GM19099 (cell line): ENCODE results near the gene SORCS2.

Experiments
- POLR2A ChIP-seq: IDR thresholded peaks from 3 replicates; pipeline ENCODE4 v1.6.1; 2011; ENCODE audit warnings: low read depth; ENCODE audit not compliant: insufficient read length; ENCODE audit errors: extremely low read depth

Gene SORCS2

DNA sequence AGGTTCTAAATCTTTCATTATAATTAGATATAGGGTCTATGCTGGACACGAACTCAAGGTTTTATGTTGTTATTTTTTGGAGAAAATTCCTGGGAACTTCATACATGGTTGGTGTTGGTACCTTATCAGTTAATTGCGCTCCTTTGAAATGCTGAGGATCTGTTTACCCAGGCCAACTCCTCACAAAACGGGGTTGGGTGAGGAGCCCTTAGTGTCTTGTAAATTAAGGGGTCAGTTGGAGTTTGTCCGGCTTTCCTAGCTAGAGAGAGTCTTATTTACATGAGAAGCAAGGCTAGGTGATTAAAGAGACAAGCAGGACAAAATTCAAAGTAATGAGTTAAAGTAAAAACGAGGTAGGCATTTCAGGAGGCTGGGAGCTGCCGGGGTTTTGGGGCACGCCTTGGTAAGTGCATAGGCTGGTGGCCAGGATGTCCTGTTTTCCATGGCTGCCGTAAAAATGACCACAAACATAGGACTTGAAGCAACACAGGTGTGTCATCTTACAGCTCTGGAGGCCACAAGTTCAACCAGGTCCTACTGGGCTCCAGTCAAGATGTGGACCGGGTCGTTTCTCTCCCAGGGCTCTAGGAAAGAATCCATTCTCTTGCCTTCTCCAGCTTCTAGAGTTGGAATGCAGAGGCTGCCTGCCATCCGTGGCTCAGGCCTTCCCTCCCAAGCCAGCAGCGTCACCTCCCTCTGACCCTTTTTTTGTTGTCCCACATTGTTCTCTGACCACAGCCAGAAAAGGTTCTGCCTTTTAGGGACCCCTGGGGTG lies 222.6 kb downstream of the SORCS2 start:
- no peak for TF ChIP-seq POLR2A

DNA sequence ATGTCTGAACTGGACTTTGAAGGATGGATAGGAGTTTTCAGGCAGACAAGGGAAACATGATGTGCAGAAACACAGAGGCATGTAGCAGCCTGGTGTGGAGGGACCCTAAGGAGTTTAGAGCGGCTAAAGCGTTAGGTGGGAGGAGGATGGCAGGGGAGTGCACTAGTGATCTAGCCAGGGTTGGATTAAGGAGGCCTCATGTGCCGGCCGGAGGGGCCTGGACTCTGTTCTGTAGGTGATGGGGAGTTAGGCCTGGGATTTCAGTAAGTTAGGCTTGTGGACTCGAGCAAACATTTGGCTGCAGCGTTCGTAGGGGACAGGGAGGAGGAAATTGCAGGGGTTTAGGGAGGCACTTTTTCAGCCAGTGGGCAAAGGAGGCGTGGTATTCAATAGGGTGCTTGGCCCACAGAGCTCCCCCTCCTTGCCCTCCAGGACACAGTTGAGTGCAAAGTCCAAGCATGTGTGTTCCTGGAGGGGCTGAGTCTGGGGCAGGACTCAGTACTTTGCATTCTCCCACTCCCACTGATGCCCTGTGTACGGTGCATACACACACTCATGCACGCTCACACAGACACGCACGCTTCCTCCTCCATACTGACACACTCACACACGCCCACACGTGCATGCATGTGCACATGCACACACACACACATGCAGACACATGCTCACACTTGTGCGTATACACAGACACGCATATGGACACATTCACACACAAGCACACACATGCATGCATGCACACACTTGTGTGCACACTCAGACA lies 223.8 kb downstream of the SORCS2 start:
- no peak for TF ChIP-seq POLR2A

DNA sequence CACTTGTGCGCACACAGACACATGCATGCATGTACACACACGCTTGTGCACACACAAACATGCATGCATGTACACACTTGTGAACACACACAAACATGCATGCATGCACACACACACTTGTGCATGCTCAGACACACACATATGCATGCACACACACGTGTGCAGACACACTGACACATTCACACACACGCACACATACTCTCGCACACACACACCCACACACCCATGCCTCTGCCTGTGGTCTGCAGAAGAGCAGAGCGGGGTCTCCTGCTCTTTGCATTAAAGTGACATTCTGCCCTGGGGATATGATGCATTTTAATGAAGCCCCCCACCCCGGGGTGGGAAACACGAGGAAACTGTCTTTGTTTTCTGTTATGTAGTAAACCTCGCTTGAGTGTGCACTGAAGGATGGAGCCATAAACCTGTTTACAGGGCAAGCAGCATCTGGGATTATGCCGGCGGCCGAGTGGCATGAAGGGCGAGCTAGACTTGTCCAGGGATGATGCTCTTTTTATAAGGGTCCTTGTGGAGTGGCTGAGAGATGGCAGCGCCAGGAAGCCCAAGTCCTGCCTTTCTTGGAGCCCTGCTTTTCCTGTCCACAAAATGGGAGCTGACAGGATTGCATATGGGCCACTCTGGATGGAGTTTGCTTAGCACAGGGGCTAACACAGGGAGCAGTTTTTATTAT lies 224.6 kb downstream of the SORCS2 start:
- no peak for TF ChIP-seq POLR2A

DNA sequence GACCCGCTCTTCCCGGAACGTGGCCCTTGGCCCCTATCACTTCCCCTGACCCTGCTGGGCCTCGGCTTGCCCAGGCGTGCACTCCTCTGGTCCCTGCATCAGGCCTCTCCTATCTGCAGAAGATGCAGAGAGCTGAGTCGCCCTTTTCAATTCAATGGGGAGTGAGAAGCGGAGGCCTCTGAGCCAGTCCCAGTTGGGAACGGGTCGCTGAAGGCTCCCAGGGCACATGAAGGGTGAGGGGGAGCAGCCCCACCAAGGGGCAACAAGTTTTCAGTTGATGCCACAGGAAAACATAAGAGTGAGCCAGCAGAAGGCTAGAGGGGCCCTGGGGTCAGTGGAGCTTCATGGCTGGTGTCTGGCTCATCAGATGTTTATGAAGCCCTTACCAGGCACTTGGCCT lies 225.3 kb downstream of the SORCS2 start:
- TF ChIP-seq POLR2A, result no peak

DNA sequence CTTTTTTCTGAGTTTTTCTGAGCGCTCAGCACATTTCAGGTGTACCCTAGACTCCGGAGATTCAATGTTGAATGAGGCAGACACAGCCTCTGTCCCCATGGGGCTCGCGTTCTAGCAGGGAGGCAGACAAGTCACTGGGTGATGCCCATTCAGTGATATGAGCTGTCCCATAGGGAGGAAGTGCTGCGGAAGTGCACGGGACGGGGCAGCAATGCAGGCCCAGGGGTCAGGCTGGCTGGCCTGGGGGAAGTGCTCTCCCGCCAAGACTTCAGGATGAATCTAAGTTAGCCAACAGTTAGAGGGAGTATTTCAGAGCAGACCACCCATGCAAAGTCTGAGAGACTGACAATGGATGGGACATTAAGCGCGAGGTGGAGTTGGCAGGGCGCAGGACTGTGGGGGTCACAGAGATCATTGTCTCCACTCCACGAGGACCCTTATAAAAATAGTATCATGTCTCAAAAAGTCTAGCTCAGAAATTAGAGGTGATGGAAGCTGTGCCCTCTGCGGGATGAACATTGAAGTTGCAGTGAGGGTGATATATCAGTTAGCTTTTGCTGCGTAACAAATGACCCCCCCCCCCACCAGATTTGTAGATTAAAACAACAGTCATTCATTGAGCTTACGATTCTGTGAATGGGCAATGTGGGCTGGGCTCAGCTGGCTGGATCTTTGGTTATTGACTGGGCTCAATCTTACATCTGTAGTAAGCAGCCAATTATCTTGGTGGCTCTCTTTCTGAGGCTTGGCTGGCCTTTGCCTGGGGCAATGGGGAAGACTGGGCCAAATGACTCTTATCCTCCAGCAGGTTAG lies 226.0 kb downstream of the SORCS2 start:
- TF ChIP-seq POLR2A, result no peak

DNA sequence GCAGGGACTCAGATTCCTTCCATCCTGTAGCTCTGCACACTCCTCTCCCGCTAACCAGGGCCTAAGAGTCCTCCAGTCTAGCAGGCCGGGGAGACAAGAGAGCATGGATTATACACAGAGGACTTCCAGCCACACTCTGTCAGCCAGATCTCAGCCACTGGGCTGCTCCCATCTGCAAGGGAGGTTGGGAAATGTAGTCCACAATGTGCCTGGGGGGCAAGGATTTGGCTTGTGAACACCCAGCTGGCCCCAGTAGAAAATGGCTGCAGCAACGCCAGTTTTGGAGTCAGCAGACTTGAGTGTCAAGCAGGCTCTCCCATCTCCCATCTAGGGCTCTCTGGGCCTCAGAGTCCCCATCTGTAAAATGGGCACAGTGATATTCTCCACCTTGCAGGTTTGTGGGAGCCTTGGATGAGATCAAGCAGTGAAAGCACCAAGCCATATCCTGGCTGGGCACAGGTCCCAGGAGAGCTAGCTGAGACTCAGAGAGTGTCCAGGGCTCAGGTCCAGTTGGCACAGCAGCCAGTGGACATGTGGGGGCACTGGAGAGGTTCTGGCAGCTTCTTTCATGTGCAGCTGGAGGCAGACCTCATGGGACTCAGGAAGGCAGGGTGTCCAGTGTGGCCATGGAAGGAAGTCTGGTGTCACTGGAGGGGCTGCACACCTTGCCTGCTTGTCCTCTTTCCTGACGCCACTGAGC lies 227.8 kb downstream of the SORCS2 start:
- TF ChIP-seq POLR2A, result no peak

DNA sequence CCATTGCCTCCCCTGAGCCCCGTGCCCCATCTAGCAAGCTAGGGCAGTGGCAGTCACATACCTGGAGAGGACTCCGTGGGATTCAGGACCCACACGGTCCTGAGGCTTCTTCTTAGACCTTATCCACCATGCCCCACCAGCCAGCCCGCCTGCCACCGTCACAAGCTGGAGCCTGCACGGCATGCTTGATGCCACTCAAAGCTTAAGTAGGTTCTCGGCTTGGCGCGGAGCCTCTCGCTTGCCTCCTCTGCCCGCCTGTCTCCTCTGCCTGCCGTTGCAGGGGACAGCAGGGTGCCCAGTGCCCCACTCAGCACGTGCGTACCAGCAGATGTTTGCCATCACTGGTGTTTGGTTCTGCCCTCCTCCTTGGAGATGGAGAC lies 228.3 kb downstream of the SORCS2 start:
- TF ChIP-seq POLR2A, result no peak

DNA sequence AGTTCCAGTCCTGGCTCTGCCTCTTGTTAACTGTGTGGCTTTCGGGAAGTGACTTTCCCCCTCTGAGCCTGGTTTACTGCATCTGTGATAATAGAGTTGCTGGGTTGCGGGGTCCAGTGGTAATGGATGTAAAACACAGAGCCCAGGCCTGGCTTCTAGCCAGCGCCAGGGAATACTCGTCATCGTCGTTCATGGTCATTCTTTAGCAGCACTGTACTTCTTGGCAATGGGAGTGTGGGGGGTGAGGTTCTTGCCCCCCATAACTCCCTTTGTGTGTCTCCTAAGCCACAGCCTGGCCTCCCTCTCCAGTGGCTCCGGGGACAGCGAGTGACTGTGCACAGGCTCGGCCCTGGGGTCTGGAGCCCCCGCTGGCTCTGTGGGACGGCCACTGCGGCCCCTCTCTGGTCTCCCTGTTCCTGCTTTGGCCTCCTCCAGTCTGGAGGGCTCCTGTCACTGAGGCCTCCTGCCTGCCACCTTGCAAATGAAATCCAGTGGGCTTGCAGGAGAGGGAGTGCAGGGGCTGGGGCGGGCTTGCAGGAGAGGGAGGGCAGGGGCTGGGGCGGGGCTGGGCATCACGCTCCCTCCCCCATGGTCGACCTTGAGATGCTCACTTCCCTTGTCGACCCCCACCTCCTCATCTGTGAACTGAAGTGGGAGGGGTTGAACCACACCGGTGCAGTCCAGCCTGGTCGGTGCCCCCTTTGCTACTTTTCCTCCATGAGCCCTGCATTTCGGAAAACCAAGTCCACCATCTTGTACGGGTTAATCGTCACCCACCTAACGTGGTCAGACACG lies 229.2 kb downstream of the SORCS2 start:
- no peak for TF ChIP-seq POLR2A

DNA sequence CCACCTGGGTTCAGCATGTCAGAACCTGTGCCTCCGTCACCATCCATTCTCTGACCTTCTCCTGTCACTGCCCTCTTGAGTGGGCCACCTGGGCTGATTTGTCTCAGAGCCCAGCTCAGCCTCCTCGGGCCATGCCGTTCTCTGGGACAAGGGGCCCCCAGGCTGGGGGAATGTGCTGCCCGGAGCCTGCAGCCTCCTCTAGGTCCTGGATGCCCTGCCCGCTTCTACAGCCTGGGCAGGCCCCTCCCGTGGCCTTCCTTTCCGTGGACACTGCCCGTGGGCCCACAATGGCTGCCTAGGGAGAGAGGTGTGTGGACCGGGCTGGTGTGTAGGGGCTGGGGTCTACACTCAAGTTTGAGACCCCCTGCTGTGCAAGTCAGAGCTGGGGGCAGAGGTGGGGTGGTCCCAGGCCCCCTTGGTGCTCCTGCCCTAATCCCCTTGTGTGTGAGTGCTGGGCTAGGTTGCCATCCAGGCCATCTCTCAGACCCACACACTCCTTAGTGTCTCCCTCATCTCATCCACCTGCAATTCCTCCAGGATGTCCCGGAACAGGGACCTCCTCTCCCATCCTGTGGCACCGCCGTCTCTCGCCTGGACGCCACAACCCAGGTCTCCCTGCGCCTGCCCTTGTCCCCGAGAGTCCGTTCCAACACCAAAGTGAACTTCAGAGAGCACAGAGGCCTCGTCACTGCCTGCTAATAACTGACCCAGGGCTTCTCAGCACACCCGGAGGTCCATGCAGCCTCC lies 230.0 kb downstream of the SORCS2 start:
- no peak for TF ChIP-seq POLR2A

DNA sequence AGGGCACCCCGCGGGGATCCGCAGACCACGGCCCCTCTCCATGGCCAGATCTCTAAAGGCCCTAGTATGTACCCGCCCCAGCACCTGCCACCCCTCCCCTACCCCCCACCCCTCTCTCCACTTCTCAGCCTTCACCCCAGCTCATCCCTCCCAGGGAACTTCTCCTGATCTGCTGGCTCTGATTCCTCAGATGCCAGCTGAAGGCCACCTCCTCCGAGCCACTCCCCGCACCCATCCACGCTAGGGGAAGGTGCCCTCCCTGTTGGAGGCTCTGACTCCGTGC lies 230.5 kb downstream of the SORCS2 start:
- no peak for TF ChIP-seq POLR2A

DNA sequence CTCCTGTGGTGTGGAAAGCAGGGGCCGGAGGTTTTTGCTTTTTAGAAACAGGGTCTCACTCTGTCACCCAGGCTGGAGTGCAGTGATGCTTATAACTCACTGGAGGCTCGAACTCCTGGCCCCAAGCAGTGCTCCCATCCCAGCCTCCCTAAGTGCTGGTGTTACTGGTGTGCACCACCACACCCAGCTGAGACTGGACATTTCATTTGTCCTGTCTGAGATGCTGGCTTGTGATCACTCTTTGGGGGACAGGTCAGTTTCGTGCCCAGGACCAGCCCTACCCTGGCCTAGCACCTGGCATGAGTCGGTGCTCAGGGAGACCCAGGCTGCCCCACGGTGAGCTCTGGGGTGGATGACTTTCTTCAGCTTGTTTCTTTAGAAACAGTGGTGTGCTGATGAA lies 231.1 kb downstream of the SORCS2 start:
- no peak for TF ChIP-seq POLR2A

DNA sequence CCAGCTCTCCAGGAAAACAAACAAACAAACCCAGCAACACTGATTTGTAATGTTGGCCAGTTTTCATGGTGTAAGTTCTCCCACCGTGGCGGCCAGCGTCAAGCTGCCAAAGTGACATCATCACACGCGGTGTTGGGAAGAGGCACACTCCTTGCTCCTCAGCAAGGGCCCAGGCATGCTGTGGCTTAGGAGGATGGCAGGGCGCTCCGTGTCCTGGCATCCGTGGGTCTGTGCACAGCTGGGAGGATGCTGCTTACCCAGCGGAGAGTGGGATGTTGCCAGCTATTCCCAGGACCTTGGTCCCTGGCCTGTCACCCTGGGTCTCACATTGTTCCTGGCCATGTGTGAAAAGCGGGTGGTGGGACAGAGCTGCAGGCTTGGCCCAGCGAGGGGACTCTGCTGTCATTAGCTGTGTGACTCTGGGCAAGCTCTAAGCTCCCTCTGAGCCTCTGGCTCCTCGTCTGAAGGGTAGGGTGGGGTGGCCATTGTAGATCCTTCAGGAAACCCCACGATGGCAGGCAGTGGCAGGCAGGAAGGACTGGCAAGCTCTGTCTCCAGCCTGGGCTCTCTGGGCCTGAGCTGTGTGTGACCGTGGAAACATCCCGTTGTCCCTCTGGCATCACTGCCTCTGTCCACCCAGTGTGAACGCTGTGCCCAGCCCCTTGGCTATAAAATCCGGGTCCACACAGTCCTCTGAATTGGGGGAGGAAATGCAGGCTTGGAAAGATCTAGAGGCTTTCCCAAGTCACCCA lies 231.6 kb downstream of the SORCS2 start:
- TF ChIP-seq POLR2A, result no peak
